Measurements from ENCODE around the gene LY6G5C.

DNA sequence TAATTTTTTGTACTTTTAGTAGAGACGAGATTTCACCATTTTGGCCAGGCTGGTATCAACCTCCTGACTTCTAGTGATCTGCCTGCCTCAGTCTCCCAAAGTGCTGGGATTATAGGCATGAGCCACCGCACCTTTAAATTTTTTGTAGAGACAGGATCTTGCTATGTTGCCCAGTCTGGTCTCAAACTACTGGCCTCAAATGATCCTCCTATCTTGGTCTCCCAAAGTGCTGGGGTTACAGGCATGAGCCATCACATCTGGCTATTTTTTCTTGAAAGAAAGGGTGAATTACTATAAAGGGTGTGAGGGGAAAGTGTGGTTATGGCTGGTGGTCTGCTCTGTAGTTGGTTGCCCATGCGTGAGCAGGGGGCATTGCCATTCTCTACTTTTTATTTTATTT, 27.4 kb upstream of the LY6G5C start:
- TF ChIP-seq, protein P1, sequence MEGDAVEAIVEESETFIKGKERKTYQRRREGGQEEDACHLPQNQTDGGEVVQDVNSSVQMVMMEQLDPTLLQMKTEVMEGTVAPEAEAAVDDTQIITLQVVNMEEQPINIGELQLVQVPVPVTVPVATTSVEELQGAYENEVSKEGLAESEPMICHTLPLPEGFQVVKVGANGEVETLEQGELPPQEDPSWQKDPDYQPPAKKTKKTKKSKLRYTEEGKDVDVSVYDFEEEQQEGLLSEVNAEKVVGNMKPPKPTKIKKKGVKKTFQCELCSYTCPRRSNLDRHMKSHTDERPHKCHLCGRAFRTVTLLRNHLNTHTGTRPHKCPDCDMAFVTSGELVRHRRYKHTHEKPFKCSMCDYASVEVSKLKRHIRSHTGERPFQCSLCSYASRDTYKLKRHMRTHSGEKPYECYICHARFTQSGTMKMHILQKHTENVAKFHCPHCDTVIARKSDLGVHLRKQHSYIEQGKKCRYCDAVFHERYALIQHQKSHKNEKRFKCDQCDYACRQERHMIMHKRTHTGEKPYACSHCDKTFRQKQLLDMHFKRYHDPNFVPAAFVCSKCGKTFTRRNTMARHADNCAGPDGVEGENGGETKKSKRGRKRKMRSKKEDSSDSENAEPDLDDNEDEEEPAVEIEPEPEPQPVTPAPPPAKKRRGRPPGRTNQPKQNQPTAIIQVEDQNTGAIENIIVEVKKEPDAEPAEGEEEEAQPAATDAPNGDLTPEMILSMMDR (IDR thresholded peaks at IDR 0.05; ENCODE audit: insufficient read depth, low read depth, low read length) = no peak
- no peak for TF ChIP-seq EZH2 (IDR thresholded peaks at IDR 0.05; ENCODE audit: insufficient read depth, low read length)
